Astrocyte (in vitro differentiated cells and primary cell): ENCODE measurements around the gene MED13. TPM values are rescaled to one million over a fixed set of nuclear protein-coding genes. Genes with fewer than 3 reads are reported as not detected.

Experiments used
- DNase-seq: peaks from one replicate; pipeline ENCODE4 v3.0.0-alpha.2; 2010; ENCODE audit warnings: low read depth
- FAIRE-seq: peaks from 2 replicates; lab custom pipeline; 2011; peaks lifted over from hg19 to GRCh38; lab: Jason Lieb, UNC
- H2AFZ ChIP-seq: 2 replicates; pipeline ENCODE4 v1.6.0; 2012; ENCODE audit warnings: low read depth, low read length, inconsistent platforms
- H3K27ac ChIP-seq: 2 replicates; pipeline ENCODE4 v1.5.1; 2011; ENCODE audit warnings: low read depth, low read length, inconsistent platforms
- H3K27me3 ChIP-seq: 2 replicates; pipeline ENCODE4 v1.6.0; 2011; ENCODE audit warnings: low read length, inconsistent platforms; ENCODE audit not compliant: insufficient read depth
- H3K36me3 ChIP-seq: 2 replicates; pipeline ENCODE4 v1.5.1; 2011; ENCODE audit warnings: low read length, inconsistent platforms; ENCODE audit not compliant: insufficient read depth
- H3K4me1 ChIP-seq: 2 replicates; pipeline ENCODE4 v1.5.1; 2011; ENCODE audit warnings: low read length, inconsistent platforms; ENCODE audit not compliant: insufficient read depth
- H3K4me2 ChIP-seq: 2 replicates; pipeline ENCODE4 v1.6.0; 2012; ENCODE audit warnings: low read length, inconsistent platforms
- H3K4me3 ChIP-seq: 2 replicates; pipeline ENCODE4 v1.5.1; 2011; ENCODE audit warnings: low read depth, mild to moderate bottlenecking, low read length, inconsistent platforms; ENCODE audit not compliant: insufficient read depth
- H3K79me2 ChIP-seq: 2 replicates; pipeline ENCODE4 v1.6.0; 2012; ENCODE audit warnings: mild to moderate bottlenecking, low read length, inconsistent platforms; ENCODE audit not compliant: insufficient read depth
- H3K9ac ChIP-seq: 2 replicates; pipeline ENCODE4 v1.6.0; 2012; ENCODE audit warnings: mild to moderate bottlenecking, low read length, inconsistent platforms
- H3K9me3 ChIP-seq: 2 replicates; pipeline ENCODE4 v1.5.1; 2012; ENCODE audit warnings: low read depth, mild to moderate bottlenecking, low read length, inconsistent platforms; ENCODE audit not compliant: insufficient read depth
- H4K20me1 ChIP-seq: 2 replicates; pipeline ENCODE4 v1.6.0; 2012; ENCODE audit warnings: low read length, inconsistent platforms; ENCODE audit not compliant: insufficient read depth
- H3K27ac Mint-ChIP-seq: one replicate; pipeline ENCODE4 v1.8.0; 2021; ENCODE audit warnings: mild to moderate bottlenecking, mixed read lengths; ENCODE audit not compliant: unreplicated experiment
- H3K27me3 Mint-ChIP-seq: one replicate; pipeline ENCODE4 v1.8.0; 2021; ENCODE audit warnings: low read depth, mixed read lengths; ENCODE audit not compliant: unreplicated experiment
- H3K36me3 Mint-ChIP-seq: one replicate; pipeline ENCODE4 v1.8.0; 2021; ENCODE audit warnings: low read depth, mixed read lengths; ENCODE audit not compliant: unreplicated experiment
- H3K4me1 Mint-ChIP-seq: one replicate; pipeline ENCODE4 v1.8.0; 2021; ENCODE audit warnings: low read depth, mixed read lengths; ENCODE audit not compliant: unreplicated experiment
- H3K4me3 Mint-ChIP-seq: one replicate; pipeline ENCODE4 v1.8.0; 2021; ENCODE audit warnings: mild to moderate bottlenecking, moderate library complexity, mixed read lengths; ENCODE audit not compliant: unreplicated experiment
- H3K9me3 Mint-ChIP-seq: one replicate; pipeline ENCODE4 v1.8.0; 2021; ENCODE audit warnings: mild to moderate bottlenecking, mixed read lengths; ENCODE audit not compliant: unreplicated experiment
- EZH2 ChIP-seq: IDR thresholded peaks from 2 replicates; pipeline ENCODE4 v1.6.1; 2012; ENCODE audit warnings: mild to moderate bottlenecking, low read length, inconsistent platforms; ENCODE audit not compliant: insufficient read depth
- total RNA-seq: library from RNA; stranded (reverse); gene quantifications from 2 replicates; pipeline ENCODE4 v1.2.1, GENCODE V29; 2021
- TF ChIP-seq, protein P1 (sequence below): IDR thresholded peaks from 2 replicates; pipeline ENCODE4 v1.5.1; 2011; ENCODE audit warnings: low read depth, mild to moderate bottlenecking, inconsistent platforms, low read length, moderate library complexity; ENCODE audit not compliant: insufficient read depth

Gene MED13
- total RNA-seq, 1 donor from 2014 or later = 55.0 TPM

GRCh38 chr17:62099532-62099931, 34.5 kb upstream of the MED13 start:
- no peaks in the 10 kb centered on the region for H3K27me3 ChIP-seq
- H3K27ac ChIP-seq = no peak overlapping the region
- no peaks in the 10 kb centered on the region for H3K4me1 Mint-ChIP-seq
- no peak for FAIRE-seq
- H4K20me1 ChIP-seq = no peaks in the 10 kb centered on the region
- no peak for DNase-seq
- H3K36me3 Mint-ChIP-seq = peaks cover 3% of the 10 kb centered on the region
- peaks cover 7% of the 10 kb centered on the region for H3K4me1 ChIP-seq
- TF ChIP-seq, protein P1, sequence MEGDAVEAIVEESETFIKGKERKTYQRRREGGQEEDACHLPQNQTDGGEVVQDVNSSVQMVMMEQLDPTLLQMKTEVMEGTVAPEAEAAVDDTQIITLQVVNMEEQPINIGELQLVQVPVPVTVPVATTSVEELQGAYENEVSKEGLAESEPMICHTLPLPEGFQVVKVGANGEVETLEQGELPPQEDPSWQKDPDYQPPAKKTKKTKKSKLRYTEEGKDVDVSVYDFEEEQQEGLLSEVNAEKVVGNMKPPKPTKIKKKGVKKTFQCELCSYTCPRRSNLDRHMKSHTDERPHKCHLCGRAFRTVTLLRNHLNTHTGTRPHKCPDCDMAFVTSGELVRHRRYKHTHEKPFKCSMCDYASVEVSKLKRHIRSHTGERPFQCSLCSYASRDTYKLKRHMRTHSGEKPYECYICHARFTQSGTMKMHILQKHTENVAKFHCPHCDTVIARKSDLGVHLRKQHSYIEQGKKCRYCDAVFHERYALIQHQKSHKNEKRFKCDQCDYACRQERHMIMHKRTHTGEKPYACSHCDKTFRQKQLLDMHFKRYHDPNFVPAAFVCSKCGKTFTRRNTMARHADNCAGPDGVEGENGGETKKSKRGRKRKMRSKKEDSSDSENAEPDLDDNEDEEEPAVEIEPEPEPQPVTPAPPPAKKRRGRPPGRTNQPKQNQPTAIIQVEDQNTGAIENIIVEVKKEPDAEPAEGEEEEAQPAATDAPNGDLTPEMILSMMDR = no peak
- TF ChIP-seq EZH2 = no peak
- H3K36me3 ChIP-seq = no peaks in the 10 kb centered on the region
- no peaks in the 10 kb centered on the region for H3K9me3 Mint-ChIP-seq
- H3K4me3 Mint-ChIP-seq = no peak overlapping the region
- H2AFZ ChIP-seq = no peak overlapping the region
- H3K4me2 ChIP-seq = no peak overlapping the region
- H3K27me3 Mint-ChIP-seq = peaks cover 8% of the 10 kb centered on the region
- no peak overlapping the region for H3K4me3 ChIP-seq
- H3K9me3 ChIP-seq = no peaks in the 10 kb centered on the region
- H3K27ac Mint-ChIP-seq = no peak overlapping the region
- H3K9ac ChIP-seq = no peak overlapping the region
- no peaks in the 10 kb centered on the region for H3K79me2 ChIP-seq

DNA sequence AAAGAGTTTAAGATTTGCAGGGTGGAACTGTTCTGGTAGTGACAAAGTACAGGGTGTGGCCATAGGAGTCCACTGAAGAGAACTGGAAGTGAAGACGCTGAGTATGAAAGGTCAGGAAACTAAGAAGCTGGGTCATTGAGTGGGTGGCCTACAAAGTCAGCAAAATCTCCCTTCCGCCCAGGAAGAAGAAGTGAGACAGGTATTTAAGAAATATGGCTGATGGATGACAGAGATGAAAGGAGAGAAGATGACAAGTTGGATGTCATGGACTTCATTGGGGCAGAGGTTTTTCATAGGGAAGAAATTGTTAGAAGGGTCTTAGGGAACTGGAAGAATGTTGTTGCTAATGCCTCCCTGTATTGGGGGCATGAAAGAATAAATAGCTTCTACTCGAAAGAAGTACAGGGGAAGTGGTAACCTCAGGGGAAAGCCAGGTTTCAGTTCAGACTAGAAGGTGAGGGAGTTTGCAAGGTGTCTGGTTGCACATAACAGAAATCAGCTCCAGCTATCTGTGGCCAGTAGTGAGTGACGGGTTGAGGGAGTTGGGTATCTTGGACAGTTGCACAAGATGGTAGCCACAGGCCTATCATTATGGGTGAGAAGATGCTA, 33.6 kb upstream of the MED13 start:
- H3K79me2 ChIP-seq = no peaks in the 10 kb centered on the region
- H3K9me3 ChIP-seq = no peaks in the 10 kb centered on the region
- H3K27ac Mint-ChIP-seq = no peak overlapping the region
- H3K9ac ChIP-seq = no peak overlapping the region
- H3K36me3 ChIP-seq = no peaks in the 10 kb centered on the region
- no peak overlapping the region for H3K4me2 ChIP-seq
- no peak overlapping the region for H3K4me3 Mint-ChIP-seq
- no peaks in the 10 kb centered on the region for H4K20me1 ChIP-seq
- no peak overlapping the region for H2AFZ ChIP-seq
- FAIRE-seq (no peak), DNase-seq (no peak)
- no peak overlapping the region for H3K4me3 ChIP-seq
- peaks cover 4% of the 10 kb centered on the region for H3K4me1 Mint-ChIP-seq
- H3K27ac ChIP-seq = no peak overlapping the region
- H3K9me3 Mint-ChIP-seq = no peaks in the 10 kb centered on the region
- TF ChIP-seq, protein P1 = no peak
- no peak for TF ChIP-seq EZH2
- H3K27me3 ChIP-seq = no peaks in the 10 kb centered on the region
- H3K27me3 Mint-ChIP-seq = peaks cover 8% of the 10 kb centered on the region
- peaks cover 15% of the 10 kb centered on the region for H3K4me1 ChIP-seq
- peaks cover 3% of the 10 kb centered on the region for H3K36me3 Mint-ChIP-seq

GRCh38 chr17:62096401-62096670, 31.3 kb upstream of the MED13 start:
- Histone ChIP-seq H3K36me3 (no peaks in the 10 kb centered on the region), H3K4me2 (peak overlapping the region; percentile 65), H3K4me3 (peak overlapping the region; percentile 2), H3K27me3 (no peaks in the 10 kb centered on the region), H4K20me1 (no peaks in the 10 kb centered on the region), H3K9ac (peak overlapping the region; percentile 2), H2AFZ (peak overlapping the region; percentile 32), H3K79me2 (no peaks in the 10 kb centered on the region), H3K4me1 (peaks cover 24% of the 10 kb centered on the region), H3K9me3 (no peaks in the 10 kb centered on the region), H3K27ac (peak overlapping the region; percentile 67)
- no peak for FAIRE-seq
- no peak for DNase-seq
- H3K4me1 Mint-ChIP-seq = peaks cover 11% of the 10 kb centered on the region
- no peak overlapping the region for H3K4me3 Mint-ChIP-seq
- no peaks in the 10 kb centered on the region for H3K9me3 Mint-ChIP-seq
- no peak overlapping the region for H3K27ac Mint-ChIP-seq
- H3K36me3 Mint-ChIP-seq = peaks cover 3% of the 10 kb centered on the region
- TF ChIP-seq, protein P1 = no peak
- no peak for TF ChIP-seq EZH2
- peaks cover 8% of the 10 kb centered on the region for H3K27me3 Mint-ChIP-seq
